Measurements from ENCODE around the gene RNF4. TPM values are rescaled to one million over a fixed set of nuclear protein-coding genes. Genes with fewer than 3 reads are reported as not detected.

The RNF4 gene
- total RNA-seq, 1 donor from 2014 or later: 29.7 TPM

GRCh38 chr4:2482192-2482591, 13.3 kb downstream of the RNF4 start:
- intact Hi-C loops (cut with DNase I): loop anchor here (5.0 kb wide), 1 partner anchor 55 kb away; the partner anchor contains the start of gene FAM193A
- DNase-seq (ENCODE audit: low spot score): no peak

- no peak for DNase-seq (ENCODE audit: low spot score)
Measured at GRCh38 chr4:2482693-2483092, 13.8 kb downstream of the RNF4 start.

GRCh38 chr4:2483237-2483636, 14.3 kb downstream of the RNF4 start:
- no peak for DNase-seq (ENCODE audit: low spot score)
- intact Hi-C loops (cut with DNase I): loop anchor here (5.0 kb wide), 1 partner anchor 54 kb away; the partner anchor contains the start of gene FAM193A

More at GRCh38 chr4:2482693-2483092, 13.8 kb downstream of the RNF4 start:
- intact Hi-C loops (cut with DNase I): loop anchor here (5.0 kb wide), 1 partner anchor 55 kb away; the partner anchor contains the start of gene FAM193A

- intact Hi-C loops (cut with DNase I): loop anchor here (5.0 kb wide), 1 partner anchor 53 kb away; the partner anchor contains the start of gene FAM193A
Measured at GRCh38 chr4:2484185-2484584, 15.3 kb downstream of the RNF4 start.

GRCh38 chr4:2484993-2485392, 16.1 kb downstream of the RNF4 start:
- intact Hi-C loops (cut with DNase I): loop anchor here (5.0 kb wide), 1 partner anchor 52 kb away; the partner anchor contains the start of gene FAM193A

More at GRCh38 chr4:2484185-2484584, 15.3 kb downstream of the RNF4 start:
- DNase-seq (ENCODE audit: low spot score): no peak

GRCh38 chr4:2485956-2486355, 17.1 kb downstream of the RNF4 start:
- DNase-seq (ENCODE audit: low spot score): no peak
- intact Hi-C loops (cut with DNase I): no loop called here

More at GRCh38 chr4:2484993-2485392, 16.1 kb downstream of the RNF4 start:
- DNase-seq (ENCODE audit: low spot score): peak; percentile 94

GRCh38 chr4:2486981-2487380, 18.1 kb downstream of the RNF4 start:
- intact Hi-C loops (cut with DNase I): no loop called here
- no peak for DNase-seq (ENCODE audit: low spot score)

- intact Hi-C loops (cut with DNase I): no loop called here
Measured at GRCh38 chr4:2487632-2488031, 18.7 kb downstream of the RNF4 start.

GRCh38 chr4:2489081-2489805, 20.3 kb downstream of the RNF4 start:
- no peak for DNase-seq (ENCODE audit: low spot score)
- intact Hi-C loops (cut with DNase I): no loop called here

More at GRCh38 chr4:2487632-2488031, 18.7 kb downstream of the RNF4 start:
- no peak for DNase-seq (ENCODE audit: low spot score)

GRCh38 chr4:2489841-2490552, 21.1 kb downstream of the RNF4 start:
- no peak for DNase-seq (ENCODE audit: low spot score)
- intact Hi-C loops (cut with DNase I): no loop called here

- intact Hi-C loops (cut with DNase I): no loop called here
- no peak for DNase-seq (ENCODE audit: low spot score)
Measured at GRCh38 chr4:2492970-2493369, 24.1 kb downstream of the RNF4 start.

- no peak for DNase-seq (ENCODE audit: low spot score)
- intact Hi-C loops (cut with DNase I): no loop called here
Measured at GRCh38 chr4:2494992-2495391, 26.1 kb downstream of the RNF4 start.

GRCh38 chr4:2497324-2497723, 28.4 kb downstream of the RNF4 start:
- DNase-seq (ENCODE audit: low spot score): no peak
- intact Hi-C loops (cut with DNase I): no loop called here

GRCh38 chr4:2497931-2498330, 29.0 kb downstream of the RNF4 start:
- intact Hi-C loops (cut with DNase I): no loop called here
- no peak for DNase-seq (ENCODE audit: low spot score)

GRCh38 chr4:2500547-2500946, 31.6 kb downstream of the RNF4 start:
- intact Hi-C loops (cut with DNase I): no loop called here
- no peak for DNase-seq (ENCODE audit: low spot score)

GRCh38 chr4:2501034-2501594, 32.2 kb downstream of the RNF4 start:
- DNase-seq (ENCODE audit: low spot score): no peak
- intact Hi-C loops (cut with DNase I): no loop called here

- intact Hi-C loops (cut with DNase I): no loop called here
- no peak for DNase-seq (ENCODE audit: low spot score)
Measured at GRCh38 chr4:2503809-2504208, 34.9 kb downstream of the RNF4 start.

GRCh38 chr4:2507259-2507658, 38.4 kb downstream of the RNF4 start:
- intact Hi-C loops (cut with DNase I): no loop called here
- no peak for DNase-seq (ENCODE audit: low spot score)

- intact Hi-C loops (cut with DNase I): no loop called here
- no peak for DNase-seq (ENCODE audit: low spot score)
Measured at GRCh38 chr4:2507855-2508254, 38.9 kb downstream of the RNF4 start.

Measured in cardiac septum (tissue), 1 donor.